Measurements from ENCODE around the gene PDE6H.

Gene PDE6H

DNA sequence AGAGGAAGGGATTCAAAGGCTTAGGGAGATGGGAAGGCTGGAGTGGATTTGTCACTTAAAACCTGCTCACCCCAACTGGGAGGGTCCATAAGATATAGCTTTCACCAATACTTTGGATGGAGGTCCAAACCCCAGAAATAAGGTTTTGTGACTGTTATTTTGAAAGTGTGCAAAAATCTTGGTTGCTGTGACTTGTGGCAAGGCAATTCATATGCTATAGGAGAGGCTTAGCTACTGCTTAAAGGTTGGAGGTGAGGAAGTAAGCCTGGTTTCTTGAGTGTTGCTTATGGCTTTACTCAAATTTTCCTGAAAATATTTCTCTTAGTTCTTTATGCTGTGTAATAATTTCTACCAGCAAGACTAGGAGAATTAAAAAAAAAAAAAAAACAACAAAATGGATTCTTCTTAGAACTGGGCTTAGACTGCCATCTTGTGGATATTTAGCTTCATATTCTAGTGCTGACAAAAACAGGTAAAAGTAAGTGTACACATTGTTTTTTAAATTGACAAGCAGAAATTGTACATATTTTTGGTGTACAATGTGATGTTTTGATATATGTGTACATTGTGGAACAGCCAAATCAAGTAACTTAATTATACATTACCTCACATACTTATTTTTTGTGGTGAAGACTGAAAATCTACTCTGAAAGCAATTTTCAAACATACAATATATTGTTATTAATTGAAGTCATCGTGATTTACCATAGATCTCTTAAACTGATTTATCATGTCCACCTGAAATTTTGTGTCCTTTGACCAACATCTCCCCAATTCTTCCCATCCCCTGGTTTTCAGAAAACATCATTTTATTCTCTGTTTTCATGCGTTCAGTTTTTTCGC, 23.0 kb downstream of the PDE6H start:
- TF ChIP-seq CTCF (conservative IDR thresholded peaks at IDR 0.05; ENCODE audit: low read depth, low read length) = peak; percentile 51
- DNase-seq (ENCODE audit: low read depth) = peak; percentile 34
- H3K4me3 ChIP-seq (ENCODE audit: low read length) = no peak overlapping the region

- TF ChIP-seq CTCF (conservative IDR thresholded peaks at IDR 0.05; ENCODE audit: low read depth, low read length) = no peak
- no peak overlapping the region for H3K4me3 ChIP-seq (ENCODE audit: low read length)
- DNase-seq (ENCODE audit: low read depth) = no peak
Observed at GRCh38 chr12:14997998-14998397, 25.2 kb downstream of the PDE6H start.

DNA sequence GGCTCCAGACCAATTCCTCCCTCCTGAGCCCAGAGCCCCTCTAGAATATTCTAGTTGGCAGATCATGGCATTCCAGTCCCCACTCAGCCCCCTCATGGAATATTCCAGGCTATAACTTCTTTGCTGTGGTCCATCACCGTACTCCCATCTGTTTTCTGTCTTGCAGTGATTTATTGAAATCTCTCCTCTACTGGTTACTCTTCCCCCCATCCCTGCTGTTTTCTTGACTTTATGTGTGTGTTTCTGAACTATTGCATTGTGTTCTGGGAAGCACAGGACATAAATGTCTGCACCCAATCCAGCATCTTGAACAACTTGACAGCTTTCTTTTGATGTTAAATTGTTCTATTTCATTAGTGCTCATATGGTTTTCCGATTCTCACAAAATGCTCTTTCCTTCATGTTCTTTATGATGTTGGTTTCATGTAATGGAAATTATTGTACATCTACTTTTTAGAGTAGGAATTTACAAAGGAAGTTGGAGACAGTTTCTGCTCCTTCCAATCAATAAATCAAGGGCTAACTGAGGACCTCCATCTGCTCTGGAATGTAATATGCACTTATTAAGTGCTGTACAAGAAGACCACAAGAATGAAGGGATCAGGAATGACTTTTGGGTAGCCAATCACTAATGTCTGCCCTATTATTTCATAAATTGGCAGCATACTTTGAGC, 26.3 kb downstream of the PDE6H start:
- no peak overlapping the region for H3K4me3 ChIP-seq (ENCODE audit: low read length)
- no peak for DNase-seq (ENCODE audit: low read depth)
- no peak for TF ChIP-seq CTCF (conservative IDR thresholded peaks at IDR 0.05; ENCODE audit: low read depth, low read length)

GRCh38 chr12:14999695-15000365, 27.0 kb downstream of the PDE6H start:
- TF ChIP-seq CTCF (conservative IDR thresholded peaks at IDR 0.05; ENCODE audit: low read depth, low read length) = no peak
- H3K4me3 ChIP-seq (ENCODE audit: low read length) = no peak overlapping the region
- no peak for DNase-seq (ENCODE audit: low read depth)

DNA sequence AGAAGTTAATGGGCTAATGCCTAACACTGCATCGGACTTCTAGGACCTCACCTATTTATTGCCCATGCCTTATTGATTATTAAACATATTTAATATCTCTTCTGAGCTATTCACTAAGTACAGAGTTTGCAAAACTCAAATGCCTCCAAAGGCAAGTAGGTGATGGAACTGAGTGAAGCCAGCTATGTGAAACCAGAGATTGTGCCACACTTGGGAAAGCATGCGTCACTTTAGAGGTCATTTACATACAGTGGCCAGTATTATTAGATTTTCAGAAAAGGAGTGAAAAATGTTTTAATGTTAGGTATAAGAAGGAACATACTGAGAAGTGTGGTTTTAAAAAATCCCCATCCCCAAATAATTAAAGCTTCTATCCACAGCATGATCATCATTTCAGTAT, 27.7 kb downstream of the PDE6H start:
- H3K4me3 ChIP-seq (ENCODE audit: low read length) = no peak overlapping the region
- TF ChIP-seq CTCF (conservative IDR thresholded peaks at IDR 0.05; ENCODE audit: low read depth, low read length) = no peak
- DNase-seq (ENCODE audit: low read depth) = no peak

DNA sequence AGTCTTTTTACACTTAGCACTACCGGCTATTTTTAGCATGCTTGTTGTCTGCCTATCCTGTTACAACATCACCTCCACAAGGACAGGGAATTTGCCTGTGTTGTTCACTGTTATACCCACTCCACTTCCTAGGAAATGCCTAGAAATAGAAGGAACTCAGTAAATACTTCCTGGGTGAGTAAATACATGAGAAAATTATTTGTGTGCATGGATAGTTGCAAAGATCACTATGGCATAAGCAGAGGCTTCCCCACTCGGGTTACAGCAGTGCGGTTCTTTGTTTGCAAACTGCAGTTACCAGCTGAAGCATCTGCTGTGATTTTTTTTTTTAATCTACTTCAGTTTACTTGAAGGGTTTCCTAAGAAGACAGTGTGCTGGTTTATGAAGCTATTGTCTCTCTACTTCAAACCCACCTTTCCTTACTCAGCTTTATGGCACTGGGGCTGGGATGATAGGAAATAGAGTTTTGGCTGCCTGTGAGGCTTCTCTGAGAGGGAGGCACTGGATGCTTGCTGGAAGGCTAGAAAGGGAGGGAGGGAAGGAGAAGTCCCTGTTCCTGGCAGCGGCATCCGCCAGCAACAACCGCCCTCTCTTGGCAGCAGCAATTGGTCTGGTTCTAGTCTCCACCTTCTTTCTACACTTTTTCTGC, 29.0 kb downstream of the PDE6H start:
- TF ChIP-seq CTCF (conservative IDR thresholded peaks at IDR 0.05; ENCODE audit: low read depth, low read length) = peak; percentile 22
- no peak for DNase-seq (ENCODE audit: low read depth)
- no peak overlapping the region for H3K4me3 ChIP-seq (ENCODE audit: low read length)
